MG63 (cell line): Measurements from ENCODE around the gene FAM193B. TPM values are rescaled to one million over a fixed set of nuclear protein-coding genes. Genes with fewer than 3 reads are reported as not detected.

Source experiments
- DNase-seq: peaks from one replicate; pipeline ENCODE4 v3.0.0-alpha.2; 2020
- H3K27me3 ChIP-seq: fragments of 250-450 bp; sonication (Bioruptor Pico); 2 replicates; pipeline ENCODE4 v1.5.1; 2020; ENCODE audit warnings: mild to moderate bottlenecking, moderate library complexity
- H3K36me3 ChIP-seq: fragments of 250-450 bp; sonication (Bioruptor Pico); 2 replicates; pipeline ENCODE4 v1.5.1; 2020; ENCODE audit warnings: mild to moderate bottlenecking, moderate library complexity
- H3K4me3 ChIP-seq: fragments of 250-450 bp; sonication (Bioruptor Pico); 2 replicates; pipeline ENCODE4 v1.5.1; 2020; ENCODE audit warnings: mild to moderate bottlenecking, moderate library complexity
- H3K9me3 ChIP-seq: fragments of 250-450 bp; sonication (Bioruptor Pico); 2 replicates; pipeline ENCODE4 v1.5.1; 2020; ENCODE audit warnings: mild to moderate bottlenecking, moderate library complexity
- total RNA-seq: library from RNA; depleted of rRNA; stranded (reverse); fragments of >200 nt; shearing (Covaris generic); gene quantifications from 2 replicates; pipeline ENCODE4 v1.2.3, GENCODE V29; 2014; ENCODE audit warnings: low replicate concordance

The FAM193B gene
- total RNA-seq, 1 experiment from 2014 or later = 22.3 TPM

- H3K4me3 ChIP-seq = no peak overlapping the region
- no peak for DNase-seq
- H3K27me3 ChIP-seq = no peaks in the 10 kb centered on the region
- peaks cover 80% of the 10 kb centered on the region for H3K36me3 ChIP-seq
- no peaks in the 10 kb centered on the region for H3K9me3 ChIP-seq
Observed at GRCh38 chr5:177529247-177530203, 24.8 kb downstream of the FAM193B start.

GRCh38 chr5:177528631-177529030, 25.7 kb downstream of the FAM193B start:
- Histone ChIP-seq H3K9me3 (no peaks in the 10 kb centered on the region), H3K27me3 (no peaks in the 10 kb centered on the region), H3K4me3 (no peak overlapping the region), H3K36me3 (peaks cover 84% of the 10 kb centered on the region)
- DNase-seq = no peak

GRCh38 chr5:177527595-177527994, 26.8 kb downstream of the FAM193B start:
- Histone ChIP-seq H3K4me3 (no peak overlapping the region), H3K36me3 (peaks cover 85% of the 10 kb centered on the region)

GRCh38 chr5:177526791-177527190, 27.6 kb downstream of the FAM193B start:
- DNase-seq = no peak
- H3K4me3 ChIP-seq = no peak overlapping the region
- no peaks in the 10 kb centered on the region for H3K27me3 ChIP-seq
- H3K9me3 ChIP-seq = no peaks in the 10 kb centered on the region
- peaks cover 86% of the 10 kb centered on the region for H3K36me3 ChIP-seq

More at GRCh38 chr5:177527595-177527994, 26.8 kb downstream of the FAM193B start:
- no peak for DNase-seq
- Histone ChIP-seq H3K27me3 (no peaks in the 10 kb centered on the region), H3K9me3 (no peaks in the 10 kb centered on the region)

- Histone ChIP-seq H3K9me3 (no peaks in the 10 kb centered on the region), H3K4me3 (no peak overlapping the region), H3K27me3 (no peaks in the 10 kb centered on the region), H3K36me3 (peaks cover 86% of the 10 kb centered on the region)
- no peak for DNase-seq
Observed at GRCh38 chr5:177526191-177526590, 28.2 kb downstream of the FAM193B start.

- Histone ChIP-seq H3K27me3 (no peaks in the 10 kb centered on the region), H3K36me3 (peaks cover 86% of the 10 kb centered on the region), H3K9me3 (no peaks in the 10 kb centered on the region), H3K4me3 (no peak overlapping the region)
- no peak for DNase-seq
Observed at GRCh38 chr5:177524941-177525655, 29.3 kb downstream of the FAM193B start.

GRCh38 chr5:177524539-177524900, 29.8 kb downstream of the FAM193B start:
- H3K4me3 ChIP-seq = no peak overlapping the region
- no peak for DNase-seq
- H3K36me3 ChIP-seq = peaks cover 86% of the 10 kb centered on the region
- no peaks in the 10 kb centered on the region for H3K27me3 ChIP-seq
- H3K9me3 ChIP-seq = no peaks in the 10 kb centered on the region

GRCh38 chr5:177523711-177524538, 30.4 kb downstream of the FAM193B start:
- Histone ChIP-seq H3K9me3 (no peaks in the 10 kb centered on the region), H3K4me3 (no peak overlapping the region), H3K36me3 (peaks cover 87% of the 10 kb centered on the region), H3K27me3 (no peaks in the 10 kb centered on the region)
- no peak for DNase-seq

- no peak overlapping the region for H3K4me3 ChIP-seq
- H3K9me3 ChIP-seq = no peaks in the 10 kb centered on the region
- H3K36me3 ChIP-seq = peaks cover 68% of the 10 kb centered on the region
- no peaks in the 10 kb centered on the region for H3K27me3 ChIP-seq
- DNase-seq = no peak
Observed at GRCh38 chr5:177520916-177521513, 33.3 kb downstream of the FAM193B start.

GRCh38 chr5:177520271-177520670, 34.1 kb downstream of the FAM193B start:
- Histone ChIP-seq H3K27me3 (no peaks in the 10 kb centered on the region), H3K36me3 (peaks cover 66% of the 10 kb centered on the region), H3K4me3 (no peak overlapping the region), H3K9me3 (no peaks in the 10 kb centered on the region)
- DNase-seq = no peak

- no peak for DNase-seq
Observed at GRCh38 chr5:177519463-177520235, 34.7 kb downstream of the FAM193B start.

GRCh38 chr5:177516601-177517568, 37.5 kb downstream of the FAM193B start, which contains the start of gene DDX41:
DDX41 (minus strand) TSS chr5:177516961; CDS start chr5:177516945, 16 bp downstream.
- Histone ChIP-seq H3K36me3 (peaks cover 70% of the 10 kb centered on the region), H3K9me3 (no peaks in the 10 kb centered on the region), H3K27me3 (no peaks in the 10 kb centered on the region), H3K4me3 (peak within 1 kb of the TSS; percentile 96)
- DNase-seq = peak; percentile 100

More at GRCh38 chr5:177519463-177520235, 34.7 kb downstream of the FAM193B start:
- H3K4me3 ChIP-seq = no peak overlapping the region
- H3K27me3 ChIP-seq = no peaks in the 10 kb centered on the region
- peaks cover 66% of the 10 kb centered on the region for H3K36me3 ChIP-seq
- no peaks in the 10 kb centered on the region for H3K9me3 ChIP-seq

GRCh38 chr5:177515580-177515979, 38.8 kb downstream of the FAM193B start:
- no peaks in the 10 kb centered on the region for H3K27me3 ChIP-seq
- no peak for DNase-seq
- peaks cover 70% of the 10 kb centered on the region for H3K36me3 ChIP-seq
- H3K4me3 ChIP-seq = peak overlapping the region; percentile 96
- H3K9me3 ChIP-seq = no peaks in the 10 kb centered on the region

- H3K9me3 ChIP-seq = no peaks in the 10 kb centered on the region
- peaks cover 66% of the 10 kb centered on the region for H3K36me3 ChIP-seq
Observed at GRCh38 chr5:177514541-177514940, 39.8 kb downstream of the FAM193B start.

GRCh38 chr5:177513500-177513899, 40.9 kb downstream of the FAM193B start:
- H3K36me3 ChIP-seq = peaks cover 67% of the 10 kb centered on the region

More at GRCh38 chr5:177514541-177514940, 39.8 kb downstream of the FAM193B start:
- DNase-seq = no peak
- no peak overlapping the region for H3K4me3 ChIP-seq
- H3K27me3 ChIP-seq = no peaks in the 10 kb centered on the region

More at GRCh38 chr5:177513500-177513899, 40.9 kb downstream of the FAM193B start:
- Histone ChIP-seq H3K9me3 (no peaks in the 10 kb centered on the region), H3K27me3 (no peaks in the 10 kb centered on the region), H3K4me3 (no peak overlapping the region)
- DNase-seq = no peak
